ENCODE data around the gene TPSD1. TPM values are rescaled to one million over a fixed set of nuclear protein-coding genes. Genes with fewer than 3 reads are reported as not detected.

TPSD1 gene
- polyA plus RNA-seq, 1 of the 3 experiments (the other 2 are of a cell fraction) = not detected

GRCh38 chr16:1217526-1217925 is 38.3 kb upstream of the TPSD1 start:
- no peaks in the 10 kb centered on the region for H3K9me2 ChIP-seq
- H3K9ac ChIP-seq = no peak overlapping the region
- peaks cover 97% of the 10 kb centered on the region for H3K27me3 ChIP-seq (ENCODE audit: insufficient read depth)
- ChIA-PET POLR2A (no interaction called here), CTCF (interaction anchor here (0.8 to 1.9 kb wide), 3 partner anchors 8 to 162 kb away, joined by 3 to 5 read pairs (median 4); no protein-coding TSS in a partner anchor)
- H3K4me2 ChIP-seq = no peak overlapping the region
- TF ChIP-seq MAX (IDR thresholded peaks at IDR 0.05; ENCODE audit: low read depth) (no peak), RXRA (IDR thresholded peaks at IDR 0.05; ENCODE audit: borderline replicate concordance, low read depth) (no peak), TCF12 (IDR thresholded peaks at IDR 0.05) (no peak), EP300 (IDR thresholded peaks at IDR 0.05; ENCODE audit: borderline replicate concordance in 1 of 2, low read depth in 1 of 2, low read length in 1 of 2) (no peak), NRF1 (IDR thresholded peaks at IDR 0.05; ENCODE audit: low read depth, low read length) (no peak), CHD2 (IDR thresholded peaks at IDR 0.05; ENCODE audit: low read length, partially characterized antibody) (no peak), RFX5 (IDR thresholded peaks at IDR 0.05; ENCODE audit: low read length) (no peak), REST (IDR thresholded peaks at IDR 0.05; ENCODE audit: low read depth, low read length) (no peak), TEAD4 (IDR thresholded peaks at IDR 0.05; ENCODE audit: borderline replicate concordance, insufficient read depth) (no peak), FOXJ3 (CRISPR knock-in tag; IDR thresholded peaks at IDR 0.05) (no peak), CTCF (IDR thresholded peaks at IDR 0.05) (no peak), YY1 (IDR thresholded peaks at IDR 0.05; ENCODE audit: low read depth) (no peak), SIN3A (IDR thresholded peaks at IDR 0.05; ENCODE audit: borderline replicate concordance, low read depth, low read length) (no peak), TAF1 (IDR thresholded peaks at IDR 0.05; ENCODE audit: borderline replicate concordance, low read depth, low read length) (no peak)
- no peak overlapping the region for H3K27ac ChIP-seq (ENCODE audit: low read depth in 2 of 2, low read length in 1 of 2)
- H3K9me3 ChIP-seq = no peaks in the 10 kb centered on the region
- no peaks in the 10 kb centered on the region for H3K4me1 ChIP-seq (ENCODE audit: control insufficient read depth in 1 of 2, insufficient read depth in 2 of 2, low read depth in 1 of 2, low read length in 1 of 2)
- no peak overlapping the region for H2AFZ ChIP-seq (ENCODE audit: low read depth)
- H3K4me3 ChIP-seq (ENCODE audit: low read depth in 2 of 2, low read length in 1 of 2) = no peak overlapping the region
- no peaks in the 10 kb centered on the region for H3F3A ChIP-seq (replicated peaks; ENCODE audit: insufficient read depth)
- no peaks in the 10 kb centered on the region for H3K79me2 ChIP-seq (ENCODE audit: insufficient read depth)
- no peak for DNase-seq
- no peaks in the 10 kb centered on the region for H3K36me3 ChIP-seq (replicated peaks in 1 of 2; ENCODE audit: control insufficient read depth in 1 of 2, insufficient read depth in 2 of 2, low read length in 1 of 2)
- WGBS (ENCODE audit: low lambda C conversion rate) = 0% methylated on average over 1 of the region's 24 CpGs
- 0 out of 2 replicates have a peak, but pooled peaks cover 3% of the 10 kb centered on the region for H4K20me1 ChIP-seq (ENCODE audit: insufficient read depth)
